WI38 (cell line): ENCODE data around the gene GAREM1.

ENCODE experiments used
- H3K4me3 ChIP-seq: 2 replicates; pipeline ENCODE4 v1.5.1; 2011; ENCODE audit warnings: low read depth, mild to moderate bottlenecking, control low read depth, low read length
- TF ChIP-seq, protein P1 (sequence below): IDR thresholded peaks from 2 replicates; pipeline ENCODE4 v1.5.1; 2012; ENCODE audit warnings: low read depth, mild to moderate bottlenecking, control low read depth, low read length

Gene GAREM1

DNA sequence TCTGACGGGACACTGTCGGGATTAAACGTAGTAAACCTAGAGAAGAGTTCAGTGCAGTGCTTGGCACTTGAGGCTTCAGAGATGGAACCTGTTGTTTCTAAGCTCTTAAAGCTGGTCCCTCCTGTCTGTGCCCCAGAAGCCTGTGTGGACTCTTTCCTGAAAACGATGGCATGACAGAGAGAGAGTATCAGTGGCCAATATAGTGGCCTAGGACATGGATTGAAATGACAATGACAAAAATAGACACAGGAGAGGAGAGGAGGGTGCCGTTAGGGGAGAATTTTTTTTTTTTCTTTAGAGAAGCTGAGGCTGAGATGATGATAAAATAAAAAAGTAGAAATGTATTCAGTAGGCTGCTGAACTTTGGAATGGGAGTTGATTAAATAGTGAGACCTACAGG is 138.0 kb downstream of the GAREM1 start:
- no peak overlapping the region for H3K4me3 ChIP-seq
- TF ChIP-seq, protein P1, sequence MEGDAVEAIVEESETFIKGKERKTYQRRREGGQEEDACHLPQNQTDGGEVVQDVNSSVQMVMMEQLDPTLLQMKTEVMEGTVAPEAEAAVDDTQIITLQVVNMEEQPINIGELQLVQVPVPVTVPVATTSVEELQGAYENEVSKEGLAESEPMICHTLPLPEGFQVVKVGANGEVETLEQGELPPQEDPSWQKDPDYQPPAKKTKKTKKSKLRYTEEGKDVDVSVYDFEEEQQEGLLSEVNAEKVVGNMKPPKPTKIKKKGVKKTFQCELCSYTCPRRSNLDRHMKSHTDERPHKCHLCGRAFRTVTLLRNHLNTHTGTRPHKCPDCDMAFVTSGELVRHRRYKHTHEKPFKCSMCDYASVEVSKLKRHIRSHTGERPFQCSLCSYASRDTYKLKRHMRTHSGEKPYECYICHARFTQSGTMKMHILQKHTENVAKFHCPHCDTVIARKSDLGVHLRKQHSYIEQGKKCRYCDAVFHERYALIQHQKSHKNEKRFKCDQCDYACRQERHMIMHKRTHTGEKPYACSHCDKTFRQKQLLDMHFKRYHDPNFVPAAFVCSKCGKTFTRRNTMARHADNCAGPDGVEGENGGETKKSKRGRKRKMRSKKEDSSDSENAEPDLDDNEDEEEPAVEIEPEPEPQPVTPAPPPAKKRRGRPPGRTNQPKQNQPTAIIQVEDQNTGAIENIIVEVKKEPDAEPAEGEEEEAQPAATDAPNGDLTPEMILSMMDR: no peak

DNA sequence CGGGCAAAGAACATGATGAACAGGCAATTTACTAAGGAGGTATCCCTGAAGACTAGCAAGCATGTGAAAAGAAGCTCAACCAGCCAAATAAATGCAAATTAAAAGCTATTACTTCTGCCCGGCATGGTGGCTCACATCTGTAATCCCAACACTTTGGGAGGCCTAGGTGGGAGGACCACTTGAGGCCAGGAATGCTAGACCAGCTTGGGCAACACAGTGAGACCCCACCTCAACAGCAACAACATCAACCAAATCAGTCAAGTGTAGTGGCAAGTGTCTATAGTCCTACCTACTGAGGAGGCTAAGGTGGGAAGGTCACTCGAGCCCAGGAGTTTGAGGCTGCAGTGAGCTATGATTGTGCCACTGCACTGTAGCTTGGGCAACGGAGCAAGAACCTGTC is 141.7 kb downstream of the GAREM1 start:
- TF ChIP-seq, protein P1: no peak
- H3K4me3 ChIP-seq: no peak overlapping the region

DNA sequence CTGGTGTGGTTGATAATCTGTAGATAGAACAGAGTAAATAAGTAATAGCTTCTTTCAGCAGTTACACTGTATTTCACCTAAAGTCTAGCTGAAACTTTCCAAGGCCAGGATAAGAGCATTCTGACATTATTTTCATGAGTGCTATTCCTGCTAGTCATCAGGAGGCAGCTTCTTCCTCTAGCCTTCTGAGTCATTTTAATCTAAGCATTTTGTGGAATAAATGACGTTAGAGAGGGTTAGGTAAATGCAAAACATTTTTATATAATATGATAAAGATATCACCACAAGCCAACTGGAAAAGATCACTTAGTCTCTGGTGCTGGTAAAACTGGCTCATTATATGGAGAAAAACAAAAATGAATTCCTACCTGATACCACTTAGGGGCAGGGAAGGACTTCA is 142.3 kb downstream of the GAREM1 start:
- no peak overlapping the region for H3K4me3 ChIP-seq
- TF ChIP-seq, protein P1: no peak

DNA sequence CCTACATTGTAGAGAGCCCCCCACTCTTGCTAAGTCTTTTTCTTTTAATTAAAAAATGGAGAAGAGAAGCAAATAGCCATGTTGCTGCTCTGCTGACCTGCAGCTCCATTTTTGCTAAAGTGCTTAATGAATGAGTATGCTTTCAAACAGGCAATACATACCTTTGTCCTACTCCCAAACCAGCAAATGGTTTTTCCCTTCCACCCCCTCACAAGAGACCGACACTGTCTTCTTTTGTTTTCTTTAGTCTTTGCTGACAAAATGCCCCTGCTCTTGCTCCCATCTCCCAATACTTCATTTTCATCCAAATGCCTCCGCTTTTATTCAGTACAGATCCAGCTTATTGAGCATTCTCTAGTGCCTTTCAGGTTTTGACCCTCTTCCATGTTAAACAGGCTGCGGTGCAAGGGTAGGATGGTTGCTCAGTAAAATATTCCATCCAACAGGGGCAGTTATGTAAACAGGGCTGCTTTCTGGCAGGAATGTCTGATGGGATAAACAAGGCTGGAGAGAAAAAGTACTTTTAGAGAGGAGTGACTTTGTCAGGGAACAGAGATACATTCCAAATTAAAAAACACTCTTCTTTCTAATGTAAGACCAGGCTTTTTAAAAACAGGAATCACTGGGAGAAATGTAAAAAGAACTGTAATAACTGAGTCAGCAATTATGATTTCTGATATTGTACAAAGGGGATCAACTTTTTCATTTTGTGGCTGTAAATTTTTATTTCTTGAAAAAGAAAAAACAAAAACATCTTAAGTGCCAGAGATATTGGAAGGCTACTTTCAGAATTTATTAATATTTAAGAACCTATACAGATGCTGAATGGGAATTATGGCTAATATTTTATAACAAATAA is 144.0 kb downstream of the GAREM1 start:
- TF ChIP-seq, protein P1: no peak
- no peak overlapping the region for H3K4me3 ChIP-seq

DNA sequence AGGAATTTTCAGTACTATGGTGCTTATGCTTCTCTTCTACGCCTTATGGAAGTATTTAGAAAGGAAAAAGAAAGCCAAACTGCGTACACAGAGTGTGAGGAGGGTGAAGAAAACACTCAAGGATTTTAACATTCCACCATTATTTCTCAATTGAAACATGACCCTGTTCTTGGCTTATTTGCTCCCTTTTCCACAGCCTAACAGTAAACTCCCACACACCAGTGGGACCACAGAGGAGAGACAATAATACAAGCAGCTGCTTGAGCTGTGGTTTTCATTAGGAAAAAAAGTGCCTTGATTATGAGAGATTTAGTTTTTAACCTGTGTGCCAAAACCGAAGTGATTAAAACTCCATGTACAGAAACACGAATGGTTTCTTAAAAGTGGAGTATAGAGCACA is 146.5 kb downstream of the GAREM1 start:
- H3K4me3 ChIP-seq: no peak overlapping the region
- TF ChIP-seq, protein P1: no peak

DNA sequence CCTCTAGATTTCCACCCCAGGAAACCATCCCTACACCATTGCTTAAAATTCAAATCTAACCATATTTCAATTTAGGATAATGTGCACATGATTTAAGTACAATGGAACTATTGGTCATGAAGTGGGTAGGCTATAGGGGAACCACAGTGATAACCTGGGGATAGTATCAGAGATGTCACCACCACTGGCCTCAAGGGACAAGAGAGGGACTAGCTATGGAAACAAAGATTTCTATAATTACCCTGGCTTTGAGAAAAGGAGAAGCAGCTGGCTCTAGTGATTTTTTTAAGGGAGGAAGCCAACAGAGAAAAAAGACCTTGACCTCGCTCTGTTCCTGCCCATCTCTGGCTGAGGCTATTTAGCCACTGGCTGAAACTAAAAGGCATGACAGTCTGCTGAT is 148.9 kb downstream of the GAREM1 start:
- TF ChIP-seq, protein P1: no peak
- no peak overlapping the region for H3K4me3 ChIP-seq

DNA sequence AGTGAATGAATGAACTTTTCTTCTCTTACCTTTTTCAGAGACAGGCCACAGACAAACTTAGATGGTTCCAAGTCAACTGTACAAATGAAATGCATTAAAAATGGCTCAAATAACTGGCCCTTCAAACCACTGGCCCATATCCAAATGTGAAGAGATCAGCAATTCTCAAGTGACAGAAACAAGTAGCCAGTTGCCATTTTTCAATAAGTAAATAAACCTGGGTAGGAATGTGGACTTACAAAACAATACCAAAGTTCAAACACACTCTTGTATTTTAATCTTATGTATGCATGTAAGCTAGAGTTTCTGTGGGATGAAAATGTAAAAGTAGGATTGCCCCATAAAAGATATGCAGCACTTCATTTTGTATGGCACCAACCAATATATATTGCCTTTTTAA is 151.6 kb downstream of the GAREM1 start:
- TF ChIP-seq, protein P1: no peak
- no peak overlapping the region for H3K4me3 ChIP-seq
